Activated CD4-positive, alpha-beta T cell treated with anti-CD3 and anti-CD28 coated beads, Interleukin-2, amount 50 U/mL, for 48 hours (primary cell): ENCODE measurements around the gene PEPD.

ENCODE experiments used
- DNase-seq, 2 experiments: peaks; one replicate each; pipeline ENCODE4 v3.0.0-alpha.2; 2020

Gene PEPD

DNA sequence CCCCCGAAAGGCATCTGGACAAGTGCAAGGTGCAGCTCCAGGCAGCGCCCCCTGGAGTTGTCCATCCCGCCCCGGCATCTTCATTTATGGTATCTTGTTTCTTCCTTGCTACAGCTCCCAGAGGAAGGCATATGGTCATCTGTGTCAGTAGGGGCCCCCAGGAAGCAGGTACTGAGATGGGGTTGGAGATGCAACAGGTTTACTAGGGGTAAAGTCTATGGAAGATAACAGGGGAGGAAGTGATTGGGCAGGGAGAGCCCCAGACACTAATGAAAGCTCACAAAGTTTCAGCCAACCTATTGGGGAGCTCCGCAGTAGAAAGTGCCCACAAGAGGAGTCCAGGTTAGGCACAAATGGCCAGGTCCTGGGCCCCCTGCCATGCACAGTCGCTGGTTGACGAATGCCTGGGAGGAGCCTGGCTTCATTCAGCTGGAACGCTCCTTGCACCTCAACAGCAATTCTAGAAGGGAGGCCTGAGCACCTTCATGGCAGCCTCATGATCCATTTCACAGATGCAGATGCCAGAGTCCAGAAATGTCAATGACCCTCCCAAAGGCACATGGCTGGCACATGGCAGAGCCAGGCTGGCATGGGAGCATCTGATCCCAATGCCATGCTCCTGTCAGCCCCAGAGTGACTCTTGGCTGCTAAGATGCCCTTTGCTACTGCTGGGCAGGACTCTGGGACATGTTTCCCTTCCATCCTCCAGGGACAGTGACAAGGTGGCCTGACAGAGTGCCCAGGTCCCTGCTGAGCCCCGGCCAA, 23.8 kb upstream of the PEPD start:
- DNase-seq: no peak

DNA sequence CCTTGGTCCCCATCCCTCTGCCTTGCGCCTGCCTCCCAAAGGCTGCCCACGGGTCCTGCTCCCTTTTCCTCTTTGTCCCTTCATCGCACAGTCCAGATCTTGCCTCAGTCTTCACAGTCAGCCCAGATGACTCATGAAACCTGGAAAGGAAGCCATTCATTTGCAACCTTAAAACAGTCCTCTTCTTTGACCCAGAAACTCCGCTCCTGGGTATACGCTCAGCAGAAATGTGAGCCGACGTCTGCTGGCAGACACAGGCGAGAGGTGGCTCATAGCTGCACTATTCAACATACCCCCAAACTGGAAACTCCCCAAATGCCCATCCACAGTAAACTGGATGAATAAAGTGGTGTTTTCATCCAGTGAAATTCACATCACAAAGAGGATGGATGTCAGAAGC, 13.6 kb upstream of the PEPD start:
- no peak for DNase-seq

DNA sequence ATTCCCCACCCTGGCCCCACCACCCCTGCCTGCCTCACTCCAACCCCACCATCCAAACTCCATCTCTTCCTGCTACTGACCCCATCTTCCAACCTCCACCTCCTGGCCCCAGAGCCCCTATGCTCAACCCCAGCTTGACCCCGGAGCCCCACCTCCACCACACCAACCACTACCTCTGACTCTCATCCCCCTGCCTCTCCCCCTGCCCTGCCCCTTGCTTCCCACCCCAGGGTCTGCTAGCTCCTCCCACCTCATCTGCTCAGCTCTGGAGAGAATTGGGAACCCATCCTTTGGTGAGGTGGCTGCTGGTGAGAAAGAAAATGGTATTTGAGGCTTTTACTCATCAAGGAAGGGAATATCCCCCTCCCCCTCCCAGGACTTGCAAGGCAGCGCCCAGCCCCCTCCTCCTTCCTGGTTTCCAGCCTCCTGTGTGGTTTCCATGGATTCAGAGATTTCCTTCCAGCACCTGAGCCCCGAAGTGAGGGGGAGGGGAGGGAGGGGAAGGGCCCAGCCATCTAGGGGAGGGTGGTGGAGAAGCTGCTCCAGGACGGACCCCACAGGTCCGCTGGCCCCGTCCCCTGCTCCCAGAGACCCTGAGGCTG, 11.4 kb upstream of the PEPD start:
- DNase-seq: no peak

DNA sequence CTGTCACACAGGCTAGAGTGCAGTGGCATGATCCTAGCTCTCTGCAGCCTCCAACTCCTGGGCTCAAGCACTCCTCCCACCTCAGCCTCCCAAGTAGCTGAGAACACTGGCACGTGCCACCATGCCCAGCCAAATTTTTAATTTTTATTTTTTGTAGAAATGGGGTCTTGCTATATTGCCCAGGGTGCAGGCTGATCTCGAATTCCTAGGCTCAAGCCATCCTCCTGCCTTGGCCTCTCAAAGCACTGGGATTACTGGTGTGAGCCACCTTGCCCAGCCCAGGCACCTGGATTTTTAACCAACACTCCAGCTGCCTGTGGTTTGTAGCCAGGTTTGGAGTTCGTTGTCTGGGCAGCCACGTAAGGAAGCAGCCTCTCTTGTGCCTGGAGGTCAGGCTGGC, 9.3 kb upstream of the PEPD start:
- no peak for DNase-seq

DNA sequence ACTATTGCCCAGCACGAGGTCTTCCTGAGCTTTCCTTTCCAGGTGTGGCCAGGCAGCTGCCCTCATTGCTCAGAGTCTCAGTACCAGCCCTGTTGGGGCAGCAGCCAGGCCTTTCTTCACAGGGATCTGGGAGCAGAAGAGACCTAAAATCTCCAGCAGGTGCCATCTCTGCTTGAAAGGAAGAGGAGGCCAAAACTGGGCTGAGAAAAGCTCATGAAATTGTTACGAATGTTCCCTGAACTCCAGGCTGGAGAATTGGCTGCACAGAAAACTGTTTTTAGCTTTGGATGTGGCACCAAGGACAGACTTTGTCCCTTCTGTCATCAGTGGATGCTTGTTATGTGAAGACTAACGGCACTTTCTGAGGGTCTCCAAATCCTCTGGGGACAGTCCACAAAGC, 8.7 kb upstream of the PEPD start:
- no peak for DNase-seq

DNA sequence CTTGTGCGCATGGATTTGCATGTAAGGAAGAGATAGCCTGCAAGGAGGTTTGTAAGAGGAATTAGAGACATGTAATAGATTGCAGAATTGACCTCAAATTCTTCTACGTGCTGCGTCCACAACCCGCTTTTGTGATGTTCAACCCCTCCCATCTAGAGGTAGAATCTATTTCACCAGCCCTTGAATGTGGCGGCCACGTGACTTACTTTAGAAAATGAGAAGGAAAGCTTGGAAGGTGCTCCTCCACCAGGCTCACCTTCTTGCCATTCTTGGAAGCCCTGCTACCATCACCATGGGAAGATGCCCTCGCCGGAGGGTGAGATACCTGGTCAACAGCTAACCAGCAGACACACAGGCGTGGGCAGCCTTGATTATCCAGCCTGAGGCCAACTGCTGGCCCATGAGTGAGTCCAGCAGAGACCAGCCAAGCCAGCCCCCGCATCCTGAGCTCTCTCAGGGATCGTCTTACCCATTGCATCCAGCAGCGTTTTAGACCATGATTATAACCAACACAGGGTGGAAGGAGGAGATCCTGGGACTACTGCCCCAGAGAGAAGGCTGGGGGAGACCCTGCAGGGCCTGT, 7.6 kb upstream of the PEPD start:
- no peak for DNase-seq

DNA sequence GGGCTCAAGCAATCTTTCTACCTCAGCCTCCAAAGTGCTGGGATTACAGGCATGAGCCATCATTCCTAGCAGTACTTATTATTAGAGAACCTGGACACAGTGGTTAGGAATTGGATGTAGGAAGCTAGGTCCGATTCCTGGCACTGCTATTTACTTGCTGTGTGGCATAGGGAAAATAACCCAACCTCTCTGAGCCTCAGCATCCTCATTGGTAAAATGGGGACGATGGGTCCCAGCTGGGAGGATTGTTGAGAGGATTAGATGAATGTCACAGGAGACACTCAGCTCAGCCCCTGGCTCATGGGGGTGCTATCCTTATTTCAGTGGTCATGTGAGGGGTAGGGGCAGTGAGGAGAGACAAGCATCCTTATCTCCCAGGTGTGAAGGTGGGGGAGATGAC, 6.8 kb upstream of the PEPD start:
- no peak for DNase-seq

- no peak for DNase-seq
Measured at GRCh38 chr19:33527125-33527524, 5.5 kb upstream of the PEPD start.

DNA sequence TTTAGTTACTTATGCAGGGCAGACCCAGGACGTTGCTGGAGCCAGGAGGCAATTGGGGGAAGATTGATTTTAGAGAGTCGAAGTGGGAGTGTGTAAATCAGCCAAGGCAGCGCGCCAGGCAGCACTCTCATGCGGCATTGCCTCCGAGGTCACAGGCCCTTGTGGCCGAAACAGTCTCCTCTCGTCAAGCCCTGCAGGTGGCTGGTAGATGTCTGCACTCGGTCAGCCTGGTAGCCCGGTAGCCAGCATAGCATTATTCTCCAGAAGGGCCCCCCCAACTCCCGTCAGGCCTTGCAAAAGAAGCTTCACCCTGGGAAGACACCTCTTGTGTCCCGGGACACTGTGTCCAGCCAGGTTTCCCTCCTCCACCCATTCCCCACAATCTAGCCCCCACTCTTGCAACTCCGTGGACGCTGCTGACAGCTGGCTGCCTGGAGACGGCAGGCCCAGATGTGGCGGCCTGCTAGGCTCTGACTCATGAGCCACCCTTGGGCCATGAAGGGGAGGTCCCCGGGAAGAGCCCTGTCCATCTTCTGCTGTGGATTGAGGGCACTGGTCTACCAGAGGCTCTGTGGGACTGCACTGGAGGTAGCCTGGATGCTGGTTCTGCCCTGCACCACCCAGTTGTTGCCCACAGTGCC, 2.6 kb upstream of the PEPD start:
- no peak for DNase-seq

GRCh38 chr19:33523167-33523566, 1.6 kb upstream of the PEPD start:
- DNase-seq: no peak

DNA sequence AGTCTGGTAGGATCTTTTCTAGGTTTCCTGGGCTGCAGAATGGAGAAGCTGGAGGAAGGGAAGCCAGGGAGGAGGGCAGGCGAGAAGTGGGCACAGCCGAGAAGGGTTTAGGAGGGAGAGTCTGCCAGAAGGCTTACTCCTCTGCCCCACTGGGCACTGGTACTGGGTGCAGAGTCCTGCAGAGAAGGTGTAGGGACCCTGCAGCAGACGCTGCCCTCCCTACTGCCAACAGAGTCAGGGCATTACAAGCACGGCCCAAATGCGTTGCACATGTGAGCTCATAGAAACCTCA, 726 bp upstream of the PEPD start:
- no peak for DNase-seq

DNA sequence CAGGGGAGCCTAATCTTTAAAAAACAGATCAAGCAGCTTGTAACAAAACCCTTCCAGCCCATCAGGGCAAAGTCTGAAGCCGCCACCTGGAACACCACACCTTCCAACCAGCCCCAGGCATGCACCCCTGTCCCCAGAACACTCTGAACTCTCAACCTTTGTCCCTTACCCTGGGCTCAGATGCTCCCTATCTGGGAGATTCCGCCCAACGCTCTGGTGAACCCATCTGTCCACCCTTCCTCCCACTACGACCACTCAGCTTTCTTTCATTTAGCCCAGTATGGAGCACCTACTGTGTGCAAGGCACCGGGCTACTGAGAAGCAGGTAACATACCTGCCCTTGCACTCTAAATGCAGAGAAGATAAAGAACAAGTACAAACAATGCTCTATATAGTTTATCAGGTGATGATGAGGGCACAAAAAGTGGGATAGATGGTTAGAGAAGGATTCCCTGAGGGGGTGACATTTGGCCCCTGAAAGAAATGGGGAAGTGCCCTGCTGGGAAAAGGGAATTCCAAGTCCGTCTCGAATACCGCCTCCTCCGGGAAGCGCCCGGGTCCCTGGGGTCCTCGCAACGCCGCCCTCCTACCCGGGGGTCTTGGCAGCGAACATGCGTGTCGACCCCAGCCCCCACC, 629 bp downstream of the PEPD start:
- no peak for DNase-seq

- no peak for DNase-seq
Measured at GRCh38 chr19:33520048-33520643, 1.4 kb downstream of the PEPD start.

DNA sequence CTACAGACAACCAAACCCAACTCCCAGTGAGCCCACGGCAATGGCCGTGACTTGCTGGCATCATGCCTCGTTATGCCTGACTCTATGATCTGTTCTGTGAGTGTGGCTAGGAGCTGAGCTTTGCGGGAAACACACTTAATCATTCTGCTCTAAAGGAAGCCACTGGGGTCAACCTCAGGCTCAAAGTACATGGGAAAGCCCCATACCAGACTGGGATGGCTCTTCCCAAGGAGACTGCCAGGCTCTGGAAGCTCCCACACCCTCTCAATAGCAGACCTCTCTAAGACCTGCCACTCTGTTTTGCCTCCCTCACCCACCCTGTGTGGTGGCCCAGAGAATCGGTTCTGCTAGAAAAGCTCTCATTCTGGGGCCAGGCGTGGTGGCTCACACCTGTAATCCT, 2.2 kb downstream of the PEPD start:
- no peak for DNase-seq

DNA sequence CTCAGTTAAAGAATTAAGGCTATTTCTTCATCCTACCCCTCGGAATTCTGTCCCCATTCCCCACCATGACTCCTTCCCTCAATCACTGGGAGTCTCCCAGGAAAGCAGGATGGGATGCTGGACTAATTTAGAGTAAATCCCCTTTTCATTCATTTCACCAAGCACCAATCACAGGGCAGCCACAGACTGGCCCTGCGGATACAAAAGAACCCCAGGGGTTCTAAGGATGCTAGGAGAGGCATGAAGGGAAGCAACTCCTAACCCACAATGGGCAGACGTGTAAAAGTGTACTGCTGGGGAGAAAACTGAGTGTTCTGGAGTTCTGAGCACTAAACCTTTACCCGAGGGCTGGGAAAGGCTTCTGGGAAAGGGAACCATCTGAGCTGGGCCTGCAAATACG, 3.0 kb downstream of the PEPD start:
- DNase-seq: no peak

DNA sequence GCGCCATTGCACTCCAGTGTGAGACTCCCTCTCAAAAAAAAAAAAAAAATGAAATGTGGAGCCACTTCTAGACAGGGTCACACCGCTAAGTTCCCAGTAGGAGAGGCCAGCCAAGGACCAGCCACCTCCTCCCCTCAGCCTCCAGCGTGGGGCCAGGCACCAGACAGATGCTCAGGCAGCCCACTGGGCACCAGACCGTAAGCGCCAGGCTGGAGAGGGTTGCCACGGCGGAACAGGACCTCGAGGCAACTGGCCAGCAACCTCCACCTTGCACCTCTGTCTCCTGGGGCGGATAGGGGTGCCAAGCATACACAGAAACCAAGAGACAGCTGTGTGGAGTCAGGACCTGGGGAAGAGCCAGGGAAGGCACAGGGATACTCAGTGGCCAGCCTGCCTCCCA, 3.7 kb downstream of the PEPD start:
- no peak for DNase-seq

GRCh38 chr19:33515921-33516320, 5.7 kb downstream of the PEPD start:
- DNase-seq: no peak

DNA sequence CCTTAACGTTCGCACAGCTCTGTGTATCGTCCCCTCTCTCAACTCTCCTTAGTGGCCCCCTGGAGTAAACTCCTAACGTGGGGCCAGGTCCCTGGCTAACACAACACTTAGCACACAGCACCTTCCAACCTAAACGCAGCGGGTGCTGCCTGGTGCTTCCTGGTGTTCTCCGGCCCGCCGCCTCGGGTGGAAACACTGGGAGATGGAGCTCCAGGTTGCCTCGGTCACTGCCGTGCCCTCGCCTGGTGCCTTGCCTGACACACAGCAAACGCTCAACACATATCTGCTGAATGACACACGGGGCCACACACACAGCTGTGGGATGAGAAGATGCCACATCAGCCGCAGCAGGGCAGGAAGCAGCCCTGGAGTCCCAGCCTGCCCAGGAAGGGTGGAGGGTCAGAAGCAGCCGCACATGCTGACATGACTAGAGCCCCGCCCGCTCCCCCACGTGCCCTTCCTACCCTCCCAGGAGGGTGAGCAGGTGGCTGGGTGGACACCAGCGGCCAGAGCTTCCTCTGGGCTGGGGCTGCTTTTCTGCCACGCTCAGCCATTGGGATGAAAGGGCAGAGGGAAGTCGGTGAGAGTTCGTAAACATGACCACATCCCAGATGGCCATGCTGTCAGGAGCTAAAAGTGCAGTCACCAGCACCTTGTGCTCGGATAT, 6.6 kb downstream of the PEPD start:
- DNase-seq: peak in 1 of 2 experiments; percentile 11

- no peak for DNase-seq
Measured at GRCh38 chr19:33513424-33513823, 8.2 kb downstream of the PEPD start.

DNA sequence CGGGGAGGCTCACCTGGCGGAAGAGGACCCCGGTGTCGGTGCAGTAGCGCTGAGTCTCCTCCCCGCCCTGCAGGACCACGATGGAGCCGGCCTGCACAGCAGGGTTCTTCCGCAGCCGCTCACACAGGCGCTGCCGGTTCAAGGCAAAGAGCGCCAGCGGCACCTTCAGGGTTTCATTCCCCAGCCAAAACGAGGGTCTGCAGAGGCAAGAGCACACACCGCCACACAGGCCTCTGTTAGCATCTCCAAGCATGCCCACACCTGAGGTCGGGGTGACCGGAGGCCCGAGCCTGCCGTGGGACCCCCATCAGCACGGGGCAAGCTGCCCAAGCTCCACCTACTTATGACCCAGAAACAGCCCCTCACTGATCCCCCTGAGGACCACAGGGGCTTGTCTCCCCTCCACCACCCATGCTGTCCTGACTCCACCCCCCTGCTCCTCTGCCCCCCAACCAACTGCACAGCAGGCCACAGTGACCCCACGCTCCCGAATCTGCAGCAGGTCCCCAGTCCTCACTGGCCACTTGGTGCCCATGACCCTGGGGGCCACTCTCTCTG, 8.9 kb downstream of the PEPD start:
- DNase-seq: no peak

DNA sequence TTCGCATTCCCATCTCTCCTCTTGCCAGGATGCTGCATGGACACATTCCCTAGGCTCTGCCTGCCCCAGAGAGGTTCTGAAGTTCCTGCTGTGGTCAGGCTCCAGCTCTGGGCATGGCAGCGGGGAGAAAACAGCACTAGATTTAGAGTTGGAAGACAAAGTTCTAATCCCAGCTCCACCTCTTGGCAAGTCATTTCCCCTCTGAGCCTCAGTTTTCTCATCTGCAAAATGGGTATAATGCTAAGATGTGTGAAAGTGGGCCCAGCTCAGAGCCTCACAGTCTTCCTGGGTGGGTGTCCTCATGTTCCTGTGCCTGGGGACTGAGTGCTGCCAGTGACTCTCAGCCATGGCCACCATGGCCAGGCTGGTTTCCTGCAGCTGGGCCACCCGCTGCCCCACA, 9.6 kb downstream of the PEPD start:
- no peak for DNase-seq

- DNase-seq: no peak
Measured at GRCh38 chr19:33511346-33511745, 10.2 kb downstream of the PEPD start.
